Astrocyte (in vitro differentiated cells and primary cell): ENCODE data around the gene MACC1.

Experiments
- EZH2 ChIP-seq: IDR thresholded peaks from 2 replicates; pipeline ENCODE4 v1.6.1; 2012; ENCODE audit warnings: mild to moderate bottlenecking, low read length, inconsistent platforms; ENCODE audit not compliant: insufficient read depth
- TF ChIP-seq, protein P1 (sequence below): IDR thresholded peaks from 2 replicates; pipeline ENCODE4 v1.5.1; 2011; ENCODE audit warnings: low read depth, mild to moderate bottlenecking, inconsistent platforms, low read length, moderate library complexity; ENCODE audit not compliant: insufficient read depth

DNA sequence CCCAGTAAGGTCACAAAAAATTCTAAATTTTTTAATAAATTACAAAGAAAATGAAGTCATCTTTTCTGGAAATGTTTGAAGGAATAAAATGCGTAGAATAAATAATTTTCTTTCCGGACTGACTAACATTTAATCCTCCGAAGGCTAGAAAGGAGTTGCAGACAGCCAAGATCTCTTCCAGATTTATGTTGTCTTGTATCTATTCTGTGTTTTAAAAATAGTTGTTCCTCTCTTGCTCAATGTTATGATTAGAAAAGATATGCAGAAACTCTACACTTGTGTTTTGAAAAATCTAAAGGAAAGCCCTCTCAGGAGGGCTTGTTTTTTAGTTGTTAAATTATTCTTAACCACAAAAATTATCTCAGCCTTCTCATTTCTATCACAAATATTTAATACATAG, 70.7 kb downstream of the MACC1 start:
- TF ChIP-seq, protein P1, sequence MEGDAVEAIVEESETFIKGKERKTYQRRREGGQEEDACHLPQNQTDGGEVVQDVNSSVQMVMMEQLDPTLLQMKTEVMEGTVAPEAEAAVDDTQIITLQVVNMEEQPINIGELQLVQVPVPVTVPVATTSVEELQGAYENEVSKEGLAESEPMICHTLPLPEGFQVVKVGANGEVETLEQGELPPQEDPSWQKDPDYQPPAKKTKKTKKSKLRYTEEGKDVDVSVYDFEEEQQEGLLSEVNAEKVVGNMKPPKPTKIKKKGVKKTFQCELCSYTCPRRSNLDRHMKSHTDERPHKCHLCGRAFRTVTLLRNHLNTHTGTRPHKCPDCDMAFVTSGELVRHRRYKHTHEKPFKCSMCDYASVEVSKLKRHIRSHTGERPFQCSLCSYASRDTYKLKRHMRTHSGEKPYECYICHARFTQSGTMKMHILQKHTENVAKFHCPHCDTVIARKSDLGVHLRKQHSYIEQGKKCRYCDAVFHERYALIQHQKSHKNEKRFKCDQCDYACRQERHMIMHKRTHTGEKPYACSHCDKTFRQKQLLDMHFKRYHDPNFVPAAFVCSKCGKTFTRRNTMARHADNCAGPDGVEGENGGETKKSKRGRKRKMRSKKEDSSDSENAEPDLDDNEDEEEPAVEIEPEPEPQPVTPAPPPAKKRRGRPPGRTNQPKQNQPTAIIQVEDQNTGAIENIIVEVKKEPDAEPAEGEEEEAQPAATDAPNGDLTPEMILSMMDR = no peak
- no peak for TF ChIP-seq EZH2
